Mesendoderm (in vitro differentiated cells): ENCODE data around the gene MBLAC1.

Experiments used
- DNase-seq: peaks from one replicate; pipeline ENCODE4 v3.0.0; 2013
- H2AK5ac ChIP-seq: 2 replicates; pipeline ENCODE4 v1.6.1; 2013; ENCODE audit warnings: low read length, inconsistent platforms
- H2BK120ac ChIP-seq: 2 replicates; pipeline ENCODE4 v1.6.1; 2013; ENCODE audit warnings: low read depth, mild to moderate bottlenecking, low read length, moderate library complexity, mixed read lengths
- H2BK15ac ChIP-seq: replicated peaks from 2 replicates; pipeline ENCODE4 v1.6.1; 2013; ENCODE audit warnings: low read depth, mild to moderate bottlenecking, moderate library complexity
- H2BK5ac ChIP-seq: 2 replicates; pipeline ENCODE4 v1.6.1; 2013; ENCODE audit warnings: low read length, inconsistent platforms
- H3K18ac ChIP-seq: 2 replicates; pipeline ENCODE4 v1.6.1; 2013; ENCODE audit warnings: mild to moderate bottlenecking, low read length, mixed read lengths
- H3K23ac ChIP-seq: one replicate; pipeline ENCODE4 v1.6.1; 2013; ENCODE audit warnings: low read length
- H3K27ac ChIP-seq: 2 replicates; pipeline ENCODE4 v1.5.1; 2013; ENCODE audit warnings: low read depth, mild to moderate bottlenecking, inconsistent platforms, low read length, moderate library complexity
- H3K27me3 ChIP-seq: 2 replicates; pipeline ENCODE4 v1.6.1; 2013; ENCODE audit warnings: low read length, control low read depth, mild to moderate bottlenecking, inconsistent platforms; ENCODE audit not compliant: insufficient read depth, poor library complexity
- H3K36me3 ChIP-seq: 2 replicates; pipeline ENCODE4 v1.6.1; 2013; ENCODE audit warnings: low read length, inconsistent platforms; ENCODE audit not compliant: control insufficient read depth, insufficient read depth
- H3K4ac ChIP-seq: one replicate; pipeline ENCODE4 v1.6.1; 2013; ENCODE audit warnings: low read depth, mild to moderate bottlenecking, low read length, moderate library complexity
- H3K4me1 ChIP-seq: 2 replicates; pipeline ENCODE4 v1.6.1; 2013; ENCODE audit warnings: low read depth, low read length, inconsistent platforms; ENCODE audit not compliant: control insufficient read depth
- H3K4me2 ChIP-seq: 2 replicates; pipeline ENCODE4 v1.6.1; 2013; ENCODE audit warnings: low read length
- H3K4me3 ChIP-seq: 2 replicates; pipeline ENCODE4 v1.5.1; 2013; ENCODE audit warnings: mild to moderate bottlenecking, low read length
- H3K56ac ChIP-seq: one replicate; pipeline ENCODE4 v1.6.1; 2013; ENCODE audit warnings: low read length
- H3K79me1 ChIP-seq: 2 replicates; pipeline ENCODE4 v1.6.1; 2013; ENCODE audit warnings: low read length, inconsistent platforms
- H3K79me2 ChIP-seq: 2 replicates; pipeline ENCODE4 v1.6.1; 2013; ENCODE audit warnings: mild to moderate bottlenecking, low read length; ENCODE audit not compliant: control insufficient read depth, insufficient read depth
- H3K9ac ChIP-seq: 2 replicates; pipeline ENCODE4 v1.6.1; 2013; ENCODE audit warnings: low read length, inconsistent platforms
- H4K5ac ChIP-seq: one replicate; pipeline ENCODE4 v1.6.1; 2013; ENCODE audit warnings: low read length
- H4K8ac ChIP-seq: one replicate; pipeline ENCODE4 v1.6.1; 2013; ENCODE audit warnings: low read depth, mild to moderate bottlenecking, control low read depth, low read length, moderate library complexity
- WGBS: extraction: QIAGEN DNeasy Blood & Tissue Kit; methylation state at CpG from one replicate; pipeline ENCODE4 v1.1.7; 2013; ENCODE audit warnings: low lambda C conversion rate, missing lambda C conversion rate; ENCODE audit not compliant: insufficient coverage; ENCODE audit errors: extremely low coverage; 5-methylcytosine and 5-hydroxymethylcytosine counted together

MBLAC1 gene

GRCh38 chr7:100100420-100101015, 26.2 kb upstream of the MBLAC1 start:
- peak overlapping the region; percentile 91 for H3K27ac ChIP-seq
- peak overlapping the region; percentile 78 for H3K4me3 ChIP-seq
- no peak overlapping the region for H2BK120ac ChIP-seq
- peak overlapping the region; percentile 97 for H3K23ac ChIP-seq
- H3K4ac ChIP-seq = peak overlapping the region; percentile 76
- peak overlapping the region; percentile 86 for H3K18ac ChIP-seq
- peak overlapping the region; percentile 100 for H3K9ac ChIP-seq
- WGBS = no CpG with 5 or more reads among the region's 61 CpGs
- H4K8ac ChIP-seq = peak overlapping the region; percentile 82
- H3K4me1 ChIP-seq = peaks cover 5% of the 10 kb centered on the region
- H3K56ac ChIP-seq = peak overlapping the region; percentile 95
- no peak overlapping the region for H4K5ac ChIP-seq
- peaks cover 33% of the 10 kb centered on the region for H3K36me3 ChIP-seq
- no peak overlapping the region for H2AK5ac ChIP-seq
- H2BK15ac ChIP-seq = no peak overlapping the region
- H3K79me1 ChIP-seq = peaks cover 27% of the 10 kb centered on the region
- H3K27me3 ChIP-seq = no peaks in the 10 kb centered on the region
- H2BK5ac ChIP-seq = peak overlapping the region; percentile 93
- peak; percentile 98 for DNase-seq
- H3K4me2 ChIP-seq = peak overlapping the region; percentile 74
- H3K79me2 ChIP-seq = peaks cover 43% of the 10 kb centered on the region

GRCh38 chr7:100101016-100101862, 25.5 kb upstream of the MBLAC1 start, which contains the start of the genes AP4M1 and MCM7:
AP4M1 (plus strand) TSS chr7:100101643; CDS start chr7:100101715, 72 bp downstream.
MCM7 (minus strand) TSS chr7:100101397; CDS start chr7:100101294, 103 bp downstream.
- H3K18ac ChIP-seq = peak within 1 kb of the TSS; percentile 86
- peak within 1 kb of the TSS; percentile 93 for H3K27ac ChIP-seq
- H3K36me3 ChIP-seq = peaks cover 27% of the 10 kb centered on the region
- DNase-seq = peak; percentile 100
- peak within 1 kb of the TSS; percentile 82 for H4K8ac ChIP-seq
- no CpG with 5 or more reads among the region's 80 CpGs for WGBS
- peaks cover 41% of the 10 kb centered on the region for H3K79me2 ChIP-seq
- peak within 1 kb of the TSS; percentile 78 for H3K4me3 ChIP-seq
- peak within 1 kb of the TSS; percentile 66 for H2BK120ac ChIP-seq
- peak within 1 kb of the TSS; percentile 100 for H3K9ac ChIP-seq
- H3K23ac ChIP-seq = peak within 1 kb of the TSS; percentile 97
- H3K4me1 ChIP-seq = peaks cover 5% of the 10 kb centered on the region
- peak within 1 kb of the TSS; percentile 74 for H3K4me2 ChIP-seq
- no peaks in the 10 kb centered on the region for H3K27me3 ChIP-seq
- H2BK5ac ChIP-seq = peak within 1 kb of the TSS; percentile 93
- H3K4ac ChIP-seq = peak within 1 kb of the TSS; percentile 93
- H2BK15ac ChIP-seq = no peak within 1 kb of the TSS
- peaks cover 27% of the 10 kb centered on the region for H3K79me1 ChIP-seq
- no peak within 1 kb of the TSS for H2AK5ac ChIP-seq
- H3K56ac ChIP-seq = peak within 1 kb of the TSS; percentile 95
- no peak within 1 kb of the TSS for H4K5ac ChIP-seq

GRCh38 chr7:100102950-100103840, 23.6 kb upstream of the MBLAC1 start:
- Histone ChIP-seq H4K8ac (no peak overlapping the region), H3K79me2 (peaks cover 29% of the 10 kb centered on the region), H3K4me1 (peaks cover 5% of the 10 kb centered on the region), H2BK120ac (no peak overlapping the region), H3K79me1 (peaks cover 18% of the 10 kb centered on the region), H3K9ac (peak overlapping the region; percentile 89), H2BK15ac (no peak overlapping the region), H2BK5ac (no peak overlapping the region), H3K36me3 (peaks cover 17% of the 10 kb centered on the region), H3K23ac (no peak overlapping the region), H3K27ac (no peak overlapping the region), H3K4ac (peak overlapping the region; percentile 8), H3K27me3 (no peaks in the 10 kb centered on the region), H3K18ac (no peak overlapping the region), H3K4me2 (no peak overlapping the region), H3K4me3 (no peak overlapping the region), H3K56ac (peak overlapping the region; percentile 88), H4K5ac (no peak overlapping the region), H2AK5ac (no peak overlapping the region)
- no peak for DNase-seq
- no CpG with 5 or more reads among the region's 17 CpGs for WGBS

- Histone ChIP-seq H3K36me3 (peaks cover 3% of the 10 kb centered on the region), H2AK5ac (no peak overlapping the region), H3K4ac (no peak overlapping the region), H3K79me2 (peaks cover 6% of the 10 kb centered on the region), H4K8ac (no peak overlapping the region), H2BK15ac (no peak overlapping the region), H3K4me1 (no peaks in the 10 kb centered on the region), H3K4me2 (no peak overlapping the region), H3K79me1 (peaks cover 4% of the 10 kb centered on the region), H2BK5ac (no peak overlapping the region), H3K27me3 (no peaks in the 10 kb centered on the region), H2BK120ac (no peak overlapping the region), H3K18ac (no peak overlapping the region), H3K9ac (no peak overlapping the region), H3K23ac (no peak overlapping the region), H3K4me3 (no peak overlapping the region), H3K56ac (no peak overlapping the region), H3K27ac (no peak overlapping the region), H4K5ac (no peak overlapping the region)
- WGBS = no CpG with 5 or more reads among the region's 4 CpGs
- no peak for DNase-seq
These were observed 21.2 kb upstream of the MBLAC1 start for GRCh38 chr7:100105534-100105933.

GRCh38 chr7:100106633-100107032, 20.1 kb upstream of the MBLAC1 start:
- Histone ChIP-seq H3K23ac (no peak overlapping the region), H2BK15ac (no peak overlapping the region), H2BK120ac (no peak overlapping the region), H3K4me3 (no peak overlapping the region), H3K56ac (no peak overlapping the region), H3K4me1 (no peaks in the 10 kb centered on the region), H3K18ac (no peak overlapping the region), H3K9ac (no peak overlapping the region), H4K5ac (no peak overlapping the region), H3K79me1 (peaks cover 4% of the 10 kb centered on the region), H3K36me3 (peaks cover 3% of the 10 kb centered on the region), H3K4ac (no peak overlapping the region), H3K79me2 (peaks cover 2% of the 10 kb centered on the region), H4K8ac (no peak overlapping the region), H2BK5ac (no peak overlapping the region), H3K27me3 (no peaks in the 10 kb centered on the region), H3K27ac (no peak overlapping the region), H3K4me2 (no peak overlapping the region), H2AK5ac (no peak overlapping the region)
- no peak for DNase-seq
- WGBS = no CpG with 5 or more reads among the region's 17 CpGs
